HG03565 (cell line): ENCODE data around the gene MSH2.
"Not testable (repeated sequence)": the region's sequence is repeated elsewhere in the genome, so short reads cannot be mapped to it uniquely, and the experiment has no call there.

ENCODE experiments used
- ATAC-seq: cut with Tn5 transposase; IDR thresholded peaks from one replicate; pipeline ENCODE4 v1.9.1; 2021; ENCODE audit warnings: mild to moderate bottlenecking, moderate library complexity; ENCODE audit not compliant: unreplicated experiment

Gene MSH2

GRCh38 chr2:47406649-47407330 is 3.8 kb downstream of the MSH2 start:
- not testable (repeated sequence) for ATAC-seq

- not testable (repeated sequence) for ATAC-seq
Measured at GRCh38 chr2:47407976-47408375, 5.0 kb downstream of the MSH2 start.

GRCh38 chr2:47414682-47415458 is 11.9 kb downstream of the MSH2 start:
- no peak for ATAC-seq

- no peak for ATAC-seq
Measured at GRCh38 chr2:47420214-47420613, 17.3 kb downstream of the MSH2 start.

- not testable (repeated sequence) for ATAC-seq
Measured at GRCh38 chr2:47420683-47421082, 17.7 kb downstream of the MSH2 start.

GRCh38 chr2:47422016-47422415 is 19.1 kb downstream of the MSH2 start:
- ATAC-seq: no peak

- no peak for ATAC-seq
Measured at GRCh38 chr2:47422560-47422959, 19.6 kb downstream of the MSH2 start.

GRCh38 chr2:47426786-47427185 is 23.8 kb downstream of the MSH2 start:
- no peak for ATAC-seq

- ATAC-seq: no peak
Measured at GRCh38 chr2:47429795-47430194, 26.8 kb downstream of the MSH2 start.

GRCh38 chr2:47433006-47433405 is 30.1 kb downstream of the MSH2 start:
- not testable (repeated sequence) for ATAC-seq

GRCh38 chr2:47433445-47433844 is 30.5 kb downstream of the MSH2 start:
- not testable (repeated sequence) for ATAC-seq

- no peak for ATAC-seq
Measured at GRCh38 chr2:47437287-47437686, 34.3 kb downstream of the MSH2 start.

GRCh38 chr2:47438106-47438505 is 35.1 kb downstream of the MSH2 start:
- no peak for ATAC-seq

GRCh38 chr2:47438783-47439182 is 35.8 kb downstream of the MSH2 start:
- ATAC-seq: no peak

GRCh38 chr2:47451790-47452189 is 48.8 kb downstream of the MSH2 start:
- no peak for ATAC-seq

GRCh38 chr2:47452761-47453160 is 49.8 kb downstream of the MSH2 start:
- ATAC-seq: no peak

- ATAC-seq: not testable (repeated sequence)
Measured at GRCh38 chr2:47454818-47455217, 51.9 kb downstream of the MSH2 start.

- ATAC-seq: no peak
Measured at GRCh38 chr2:47455411-47455810, 52.5 kb downstream of the MSH2 start.

- ATAC-seq: no peak
Measured at GRCh38 chr2:47456851-47457250, 53.9 kb downstream of the MSH2 start.

GRCh38 chr2:47457268-47457667 is 54.3 kb downstream of the MSH2 start:
- no peak for ATAC-seq

- no peak for ATAC-seq
Measured at GRCh38 chr2:47459021-47459420, 56.1 kb downstream of the MSH2 start.

- ATAC-seq: no peak
Measured at GRCh38 chr2:47460766-47461165, 57.8 kb downstream of the MSH2 start.
